ENCODE measurements around the gene SUGCT. TPM values are rescaled to one million over a fixed set of nuclear protein-coding genes. Genes with fewer than 3 reads are reported as not detected.

SUGCT gene
- total RNA-seq, 1 experiment from 2014 or later, result 5.4 TPM

DNA sequence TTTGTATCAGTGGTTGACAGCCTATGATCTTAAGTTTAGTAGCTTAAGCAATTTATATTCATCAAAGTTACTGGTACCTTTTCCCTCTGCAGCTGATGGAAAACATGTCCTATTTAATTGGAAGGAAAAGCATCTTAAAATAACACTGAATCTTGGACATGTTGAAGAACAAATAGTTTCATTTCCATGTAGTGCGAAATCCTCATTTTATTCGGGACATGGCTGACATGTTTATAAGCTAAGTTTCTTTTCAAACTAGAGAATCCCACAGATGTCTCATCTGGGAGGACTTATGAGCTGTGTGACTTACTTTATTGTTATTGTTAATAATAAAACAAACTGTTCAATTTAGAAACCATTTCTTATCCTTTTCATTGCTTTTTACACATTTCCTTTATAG is 461.0 kb downstream of the SUGCT start:
- no peak overlapping the region for H3K18ac ChIP-seq (ENCODE audit: insufficient read length, low read depth, low read length)
- no peak overlapping the region for H2AFZ ChIP-seq (ENCODE audit: low read length)
- no CpG with 5 or more reads among the region's 2 CpGs for WGBS (ENCODE audit: extremely low coverage, insufficient read length, low lambda C conversion rate)
- H4K91ac ChIP-seq (ENCODE audit: insufficient read length, low read depth, low read length), result no peak overlapping the region
- no peak overlapping the region for H3K9ac ChIP-seq (ENCODE audit: extremely low read depth, insufficient read length, low read length)
- H3K27ac ChIP-seq (ENCODE audit: insufficient read length, low read depth, low read length), result no peak overlapping the region
- no peak overlapping the region for H4K5ac ChIP-seq (ENCODE audit: insufficient read length, low read depth, low read length)
- no peaks in the 10 kb centered on the region for H3K79me1 ChIP-seq (ENCODE audit: insufficient read depth, low read depth, low read length, poor library complexity, severe bottlenecking)
- H4K20me1 ChIP-seq (ENCODE audit: control insufficient read depth, insufficient read depth, insufficient read length), result no peaks in the 10 kb centered on the region
- H3K27me3 ChIP-seq (ENCODE audit: insufficient read depth, low read length), result no peaks in the 10 kb centered on the region
- H3K23me2 ChIP-seq (ENCODE audit: insufficient read length, low read depth, low read length, poor library complexity, severe bottlenecking), result no peaks in the 10 kb centered on the region
- no peak overlapping the region for H3K56ac ChIP-seq (ENCODE audit: insufficient read length, low read depth, low read length)
- H2BK20ac ChIP-seq (ENCODE audit: low read depth, low read length, poor library complexity, severe bottlenecking), result no peak overlapping the region
- no peak overlapping the region for H3K4ac ChIP-seq (ENCODE audit: low read depth, low read length)
- no peaks in the 10 kb centered on the region for H3K9me3 ChIP-seq (ENCODE audit: control insufficient read depth, low read depth, low read length)
- TF ChIP-seq, protein P1, sequence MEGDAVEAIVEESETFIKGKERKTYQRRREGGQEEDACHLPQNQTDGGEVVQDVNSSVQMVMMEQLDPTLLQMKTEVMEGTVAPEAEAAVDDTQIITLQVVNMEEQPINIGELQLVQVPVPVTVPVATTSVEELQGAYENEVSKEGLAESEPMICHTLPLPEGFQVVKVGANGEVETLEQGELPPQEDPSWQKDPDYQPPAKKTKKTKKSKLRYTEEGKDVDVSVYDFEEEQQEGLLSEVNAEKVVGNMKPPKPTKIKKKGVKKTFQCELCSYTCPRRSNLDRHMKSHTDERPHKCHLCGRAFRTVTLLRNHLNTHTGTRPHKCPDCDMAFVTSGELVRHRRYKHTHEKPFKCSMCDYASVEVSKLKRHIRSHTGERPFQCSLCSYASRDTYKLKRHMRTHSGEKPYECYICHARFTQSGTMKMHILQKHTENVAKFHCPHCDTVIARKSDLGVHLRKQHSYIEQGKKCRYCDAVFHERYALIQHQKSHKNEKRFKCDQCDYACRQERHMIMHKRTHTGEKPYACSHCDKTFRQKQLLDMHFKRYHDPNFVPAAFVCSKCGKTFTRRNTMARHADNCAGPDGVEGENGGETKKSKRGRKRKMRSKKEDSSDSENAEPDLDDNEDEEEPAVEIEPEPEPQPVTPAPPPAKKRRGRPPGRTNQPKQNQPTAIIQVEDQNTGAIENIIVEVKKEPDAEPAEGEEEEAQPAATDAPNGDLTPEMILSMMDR (conservative IDR thresholded peaks at IDR 0.05), result no peak
- Mint-ChIP-seq H3K36me3 (ENCODE audit: insufficient read depth in 1 of 3, low read depth in 3 of 3) (no peaks in the 10 kb centered on the region; a peak in 2 of 7 replicates), H3K4me3 (no peak overlapping the region), H3K4me1 (no peaks in the 10 kb centered on the region), H3K9me3 (no peaks in the 10 kb centered on the region; a peak in 2 of 5 replicates), H3K27ac (no peak overlapping the region), H3K27me3 (ENCODE audit: low read depth) (no peaks in the 10 kb centered on the region)
- no peaks in the 10 kb centered on the region for H3K4me1 ChIP-seq (ENCODE audit: insufficient read depth, low read length)
- H4K8ac ChIP-seq (replicated peaks; ENCODE audit: insufficient read length, low read depth, low read length), result no peak overlapping the region
- no peak overlapping the region for H3K23ac ChIP-seq (ENCODE audit: insufficient read length, low read depth, low read length)
- H3K14ac ChIP-seq (ENCODE audit: insufficient read depth, low read length), result no peak overlapping the region
- H2BK15ac ChIP-seq (ENCODE audit: low read depth, low read length), result no peak overlapping the region
- no peak overlapping the region for H2AK5ac ChIP-seq (ENCODE audit: insufficient read length, low read length)
- no peaks in the 10 kb centered on the region for H3K79me2 ChIP-seq (ENCODE audit: insufficient read depth, low read length)
- no peak overlapping the region for H2BK120ac ChIP-seq (ENCODE audit: low read depth, low read length, poor library complexity, severe bottlenecking)
- no peak overlapping the region for H2BK12ac ChIP-seq (ENCODE audit: insufficient read length, low read depth, low read length)
- no peak overlapping the region for H2BK5ac ChIP-seq (ENCODE audit: insufficient read length, low read length)
- H3T11ph ChIP-seq (ENCODE audit: low read length), result no peak overlapping the region
- H3K4me2 ChIP-seq (ENCODE audit: insufficient read depth, insufficient read length, low read length), result no peak overlapping the region
- DNase-seq, result no peak
